ENCODE results near the gene ANK3. TPM values are rescaled to one million over a fixed set of nuclear protein-coding genes. Genes with fewer than 3 reads are reported as not detected.
A peak's percentile ranks its signal among the peaks of the same experiment; 100 is the strongest.

The ANK3 gene
- total and polyA plus RNA-seq, 2 donors (not counting 3 experiments of a cell fraction or from before 2014, with no cell fraction given), result 0.88 to 8.5 TPM

- Histone ChIP-seq H3K27ac (ENCODE audit: insufficient read depth, low read depth, low read length) (peak overlapping the region; percentile 85), H4K20me1 (replicated peaks; ENCODE audit: control insufficient read depth, extremely low read depth, insufficient read depth, low read length) (no peaks in the 10 kb centered on the region), H3K9ac (replicated peaks; ENCODE audit: extremely low read depth, insufficient read depth, low read length) (no peak overlapping the region), H3K36me3 (ENCODE audit: control insufficient read depth in 2 of 2, extremely low read depth in 1 of 2, insufficient read depth in 2 of 2, low read length in 2 of 2) (no peaks in the 10 kb centered on the region), H3K27me3 (ENCODE audit: control insufficient read depth in 2 of 2, insufficient read depth in 2 of 2, low read length in 2 of 2) (no peaks in the 10 kb centered on the region), H3K9me1 (replicated peaks; ENCODE audit: control insufficient read depth, extremely low read depth, insufficient read depth, low read length) (no peaks in the 10 kb centered on the region), H3K4me2 (ENCODE audit: insufficient read depth, low read length) (peak overlapping the region; percentile 25), H2AFZ (ENCODE audit: low read depth, low read length) (no peak overlapping the region), H3K79me2 (ENCODE audit: control insufficient read depth, insufficient read depth, low read length) (no peaks in the 10 kb centered on the region), H3K9me3 (replicated peaks; ENCODE audit: control insufficient read depth, insufficient read depth, low read length) (no peaks in the 10 kb centered on the region), H3K4me3 (replicated peaks in 1 of 3; ENCODE audit: insufficient read depth in 1 of 3, low read depth in 1 of 3, low read length in 3 of 3) (no peak overlapping the region), H3K4me1 (ENCODE audit: control insufficient read depth, extremely low read depth, insufficient read depth, low read length) (peaks cover 62% of the 10 kb centered on the region)
- TF ChIP-seq MYC (IDR thresholded peaks at IDR 0.05; ENCODE audit: low read depth, low read length), result no peak
- no peak for TF ChIP-seq POLR2AphosphoS5 (IDR thresholded peaks at IDR 0.05; ENCODE audit: insufficient read depth, low read depth, low read length)
- TF ChIP-seq EZH2 (IDR thresholded peaks at IDR 0.05; ENCODE audit: borderline replicate concordance, low read depth, low read length, severe bottlenecking), result no peak
- TF ChIP-seq CTCF (IDR thresholded peaks at IDR 0.05; ENCODE audit: extremely low read depth in 1 of 2, insufficient read depth in 1 of 2, low read depth in 1 of 2, low read length in 2 of 2), result no peak
- TF ChIP-seq FOS (IDR thresholded peaks at IDR 0.05; ENCODE audit: borderline replicate concordance, insufficient read depth, low read length), result peak; percentile 92
- TF ChIP-seq POLR2A (IDR thresholded peaks at IDR 0.05; ENCODE audit: low read depth, low read length), result no peak
- TF ChIP-seq, protein P1, sequence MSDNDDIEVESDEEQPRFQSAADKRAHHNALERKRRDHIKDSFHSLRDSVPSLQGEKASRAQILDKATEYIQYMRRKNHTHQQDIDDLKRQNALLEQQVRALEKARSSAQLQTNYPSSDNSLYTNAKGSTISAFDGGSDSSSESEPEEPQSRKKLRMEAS (IDR thresholded peaks at IDR 0.05; ENCODE audit: insufficient read depth, insufficient read length), result no peak
- TF ChIP-seq GATA2 (IDR thresholded peaks at IDR 0.05; ENCODE audit: insufficient read depth, insufficient read length, low read depth, low read length), result no peak
- peak; percentile 60 for TF ChIP-seq JUN (IDR thresholded peaks at IDR 0.05; ENCODE audit: borderline replicate concordance, insufficient read depth, insufficient read length, low read depth)
- dilution Hi-C loops (cut with MboI; ENCODE audit: extremely low pct_ligation_motif_present, low sequenced_read_pairs), result no loop called here
- BruUV-seq (replicated peaks), result no TSS peak
- intact Hi-C loops (cut with micrococcal nuclease), result loop anchor here (1.0 to 10.0 kb wide), 2 partner anchors 143 to 522 kb away; partner anchors contain the start of gene CCDC6
- CTCF ChIA-PET, result interaction anchor here (1.1 to 3.0 kb wide), 10 partner anchors 15 to 312 kb away, joined by 3 to 12 read pairs (median 6); no protein-coding TSS in a partner anchor
- FAIRE-seq, result no peak
- peak; percentile 71 for DNase-seq (ENCODE audit: low read depth, low spot score)
- POLR2A ChIA-PET, result no interaction called here
Observed at GRCh38 chr10:60426425-60426824, 36.8 kb upstream of the ANK3 start.
